ENCODE results near the gene EPHB1. TPM values are rescaled to one million over a fixed set of nuclear protein-coding genes. Genes with fewer than 3 reads are reported as not detected.

Gene EPHB1
- total RNA-seq, 3 donors from 2014 or later: 1.8 to 5.9 (median 3.4) TPM

DNA sequence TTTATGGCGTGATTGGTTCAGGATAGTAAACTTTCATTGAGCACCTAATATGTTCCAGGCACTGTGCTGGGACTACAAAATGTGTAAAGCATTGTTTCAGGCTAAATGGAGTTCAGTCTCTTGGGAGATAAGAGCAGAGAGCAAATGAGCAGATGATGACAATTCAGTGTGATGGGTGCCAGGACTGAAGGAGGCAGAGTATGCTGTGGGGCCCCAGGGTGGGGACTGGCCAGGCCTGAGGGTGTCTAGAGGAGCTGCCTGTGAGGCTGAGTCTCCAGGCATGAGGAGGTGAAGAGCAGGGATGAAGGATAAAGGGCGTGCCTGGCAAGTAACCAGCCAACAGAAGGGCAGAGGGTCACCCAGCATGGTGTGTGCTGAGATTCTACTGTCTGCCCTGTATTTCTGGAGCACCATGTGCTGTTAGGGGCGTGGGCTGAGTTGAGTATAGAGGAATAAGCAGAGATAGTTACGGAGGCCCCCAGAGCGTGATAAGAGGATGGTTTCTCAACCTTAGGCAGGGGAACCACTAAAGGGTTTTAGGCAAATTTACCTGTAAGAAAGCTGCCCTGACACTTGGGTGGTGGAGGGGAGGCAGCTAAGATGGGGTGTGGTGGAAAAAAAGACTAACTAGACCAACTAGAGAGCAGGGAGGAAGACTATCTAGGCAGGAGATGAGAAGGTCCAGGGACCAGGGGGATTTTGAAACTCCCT lies 38.5 kb downstream of the EPHB1 start:
- intact Hi-C loops (cut with DNase I; ENCODE audit: low total_unique reads): no loop called here
- Histone ChIP-seq H3K27me3 (no peaks in the 10 kb centered on the region), H3K9me3 (peaks cover 0 to under 1% of the 10 kb centered on the region in 2 donors), H3K36me3 (no peaks in the 10 kb centered on the region), H3K4me1 (no peaks in the 10 kb centered on the region), H3K4me3 (no peak overlapping the region), H3K27ac (no peak overlapping the region)
- TF ChIP-seq, protein P1, sequence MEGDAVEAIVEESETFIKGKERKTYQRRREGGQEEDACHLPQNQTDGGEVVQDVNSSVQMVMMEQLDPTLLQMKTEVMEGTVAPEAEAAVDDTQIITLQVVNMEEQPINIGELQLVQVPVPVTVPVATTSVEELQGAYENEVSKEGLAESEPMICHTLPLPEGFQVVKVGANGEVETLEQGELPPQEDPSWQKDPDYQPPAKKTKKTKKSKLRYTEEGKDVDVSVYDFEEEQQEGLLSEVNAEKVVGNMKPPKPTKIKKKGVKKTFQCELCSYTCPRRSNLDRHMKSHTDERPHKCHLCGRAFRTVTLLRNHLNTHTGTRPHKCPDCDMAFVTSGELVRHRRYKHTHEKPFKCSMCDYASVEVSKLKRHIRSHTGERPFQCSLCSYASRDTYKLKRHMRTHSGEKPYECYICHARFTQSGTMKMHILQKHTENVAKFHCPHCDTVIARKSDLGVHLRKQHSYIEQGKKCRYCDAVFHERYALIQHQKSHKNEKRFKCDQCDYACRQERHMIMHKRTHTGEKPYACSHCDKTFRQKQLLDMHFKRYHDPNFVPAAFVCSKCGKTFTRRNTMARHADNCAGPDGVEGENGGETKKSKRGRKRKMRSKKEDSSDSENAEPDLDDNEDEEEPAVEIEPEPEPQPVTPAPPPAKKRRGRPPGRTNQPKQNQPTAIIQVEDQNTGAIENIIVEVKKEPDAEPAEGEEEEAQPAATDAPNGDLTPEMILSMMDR (IDR thresholded peaks at IDR 0.05): no peak
- TF ChIP-seq POLR2AphosphoS5 (IDR thresholded peaks at IDR 0.05): no peak
- no peak for TF ChIP-seq POLR2A (IDR thresholded peaks at IDR 0.05)
- DNase-seq (ENCODE audit: low spot score in 2 of 2): no peak

DNA sequence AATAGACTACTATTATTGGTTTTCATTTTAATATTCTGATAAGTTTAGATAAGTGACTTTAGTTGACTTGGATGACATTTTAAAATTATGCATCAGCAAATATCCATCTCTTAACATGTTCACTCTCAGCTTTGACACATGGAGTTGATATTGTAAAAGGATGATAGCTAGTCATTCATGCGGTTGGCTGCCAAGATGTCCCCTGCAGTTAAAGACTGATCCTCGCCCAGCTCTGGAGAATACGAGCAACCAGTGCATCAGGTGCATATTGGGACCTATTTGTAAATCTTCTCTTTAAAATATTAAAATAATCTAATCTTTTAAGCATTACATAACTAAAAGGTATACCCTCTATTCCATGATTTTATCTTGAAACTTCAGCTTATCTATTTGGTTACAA lies 41.9 kb downstream of the EPHB1 start:
- H3K36me3 ChIP-seq: no peaks in the 10 kb centered on the region
- intact Hi-C loops (cut with DNase I; ENCODE audit: low total_unique reads): no loop called here
- DNase-seq (ENCODE audit: low spot score in 2 of 2): no peak
- no peak overlapping the region for H3K4me3 ChIP-seq
- H3K9me3 ChIP-seq: peaks cover 2 to 5% of the 10 kb centered on the region in 2 donors
- no peaks in the 10 kb centered on the region for H3K4me1 ChIP-seq
- no peak overlapping the region for H3K27ac ChIP-seq
- H3K27me3 ChIP-seq: no peaks in the 10 kb centered on the region
- TF ChIP-seq POLR2AphosphoS5 (IDR thresholded peaks at IDR 0.05) (no peak), POLR2A (IDR thresholded peaks at IDR 0.05) (no peak)
- TF ChIP-seq, protein P1 (IDR thresholded peaks at IDR 0.05): no peak

DNA sequence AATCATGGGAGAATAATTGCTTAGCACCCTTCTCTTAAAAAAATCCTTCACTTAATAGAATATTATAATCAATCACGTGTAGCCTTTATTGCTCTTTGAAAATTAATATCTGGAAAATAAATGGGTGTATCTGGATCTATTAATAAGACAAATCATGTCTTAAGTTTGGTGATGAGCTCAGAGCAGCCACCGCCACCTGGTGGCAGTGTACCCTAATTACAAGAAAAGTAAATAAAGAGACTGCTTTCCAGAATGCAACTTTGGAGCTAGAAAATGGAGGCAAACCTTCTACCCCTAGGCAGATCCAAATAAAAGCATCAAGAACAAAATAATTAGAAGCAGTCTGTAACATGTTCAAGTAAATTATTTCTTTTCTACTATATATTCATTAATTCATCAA lies 43.5 kb downstream of the EPHB1 start:
- Histone ChIP-seq H3K27ac (no peak overlapping the region), H3K36me3 (no peaks in the 10 kb centered on the region), H3K27me3 (no peaks in the 10 kb centered on the region), H3K4me3 (no peak overlapping the region), H3K4me1 (no peaks in the 10 kb centered on the region), H3K9me3 (peaks cover 12 to 19% of the 10 kb centered on the region in 2 donors)
- DNase-seq (ENCODE audit: low spot score in 2 of 2): no peak
- intact Hi-C loops (cut with DNase I; ENCODE audit: low total_unique reads): no loop called here
- TF ChIP-seq POLR2AphosphoS5 (IDR thresholded peaks at IDR 0.05): no peak

DNA sequence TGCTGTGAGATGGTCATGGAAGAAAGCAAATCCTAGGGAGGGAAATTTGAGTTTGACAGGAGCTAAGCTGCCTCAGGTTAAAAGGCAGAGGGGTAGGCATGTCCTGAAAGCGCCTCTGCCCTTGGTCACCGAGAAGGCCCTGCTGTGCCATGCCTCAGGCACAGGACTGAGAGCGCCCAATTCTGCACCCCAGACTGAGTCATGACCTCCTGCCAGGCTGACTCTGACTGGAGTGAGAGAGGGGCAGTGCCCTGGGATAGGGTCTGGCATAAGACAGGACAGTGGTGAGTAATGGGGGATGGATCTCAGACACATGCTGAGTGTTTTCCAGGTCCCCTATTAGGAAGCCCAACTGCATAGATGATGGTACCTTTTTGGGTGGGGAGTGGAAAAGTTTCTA lies 44.4 kb downstream of the EPHB1 start:
- intact Hi-C loops (cut with DNase I; ENCODE audit: low total_unique reads): no loop called here
- H3K4me3 ChIP-seq: no peak overlapping the region
- no peaks in the 10 kb centered on the region for H3K4me1 ChIP-seq
- no peak for TF ChIP-seq POLR2AphosphoS5 (IDR thresholded peaks at IDR 0.05)
- no peak for TF ChIP-seq POLR2A (IDR thresholded peaks at IDR 0.05)
- no peak overlapping the region for H3K27ac ChIP-seq
- H3K36me3 ChIP-seq: no peaks in the 10 kb centered on the region
- no peaks in the 10 kb centered on the region for H3K27me3 ChIP-seq
- DNase-seq (ENCODE audit: low spot score in 2 of 2): no peak
- peaks cover 12 to 25% of the 10 kb centered on the region in 2 donors for H3K9me3 ChIP-seq

DNA sequence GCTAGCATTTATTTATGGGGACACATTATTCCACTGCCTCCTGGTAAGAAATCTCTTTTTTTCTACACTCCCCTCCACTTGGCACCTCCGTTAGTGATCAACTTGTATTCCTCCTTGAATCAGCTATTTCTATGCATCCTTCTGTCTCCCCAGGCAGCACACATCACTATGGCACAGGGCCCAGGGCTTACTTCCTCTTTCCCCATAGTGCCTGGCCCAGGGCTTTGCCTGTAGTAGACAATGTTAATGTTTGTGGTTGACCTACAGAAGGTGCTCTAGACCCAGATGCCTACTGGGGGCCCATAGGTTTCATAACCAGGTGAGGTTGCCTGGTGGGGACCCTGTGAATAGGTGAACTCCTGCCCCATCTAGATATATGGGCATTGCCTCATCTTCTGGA lies 44.9 kb downstream of the EPHB1 start:
- DNase-seq (ENCODE audit: low spot score in 2 of 2): no peak
- Histone ChIP-seq H3K27me3 (no peaks in the 10 kb centered on the region), H3K4me1 (no peaks in the 10 kb centered on the region), H3K27ac (no peak overlapping the region), H3K36me3 (no peaks in the 10 kb centered on the region), H3K9me3 (peaks cover 12 to 25% of the 10 kb centered on the region in 2 donors), H3K4me3 (no peak overlapping the region)
- intact Hi-C loops (cut with DNase I; ENCODE audit: low total_unique reads): no loop called here
- TF ChIP-seq POLR2A (IDR thresholded peaks at IDR 0.05): no peak
- no peak for TF ChIP-seq POLR2AphosphoS5 (IDR thresholded peaks at IDR 0.05)
- TF ChIP-seq, protein P1 (IDR thresholded peaks at IDR 0.05): no peak

DNA sequence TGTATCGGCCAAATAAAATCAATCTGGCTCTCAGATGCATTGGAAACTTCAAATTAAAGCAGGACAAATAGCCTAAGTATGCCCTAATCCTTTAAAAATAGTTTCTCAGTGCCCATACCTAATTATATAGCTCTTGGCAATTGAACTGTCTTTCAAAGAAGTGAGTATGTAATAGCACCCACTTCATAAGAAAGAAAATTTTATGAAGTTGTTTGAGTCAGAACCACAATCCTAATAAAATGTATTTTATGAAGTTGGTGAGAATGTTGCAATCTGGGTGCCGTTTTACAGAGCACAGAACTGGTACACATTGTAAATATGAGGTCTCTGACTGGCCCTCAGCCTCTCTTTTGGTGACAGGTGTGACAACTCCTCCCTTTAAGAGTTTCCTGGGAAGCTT lies 45.4 kb downstream of the EPHB1 start:
- no peak overlapping the region for H3K27ac ChIP-seq
- H3K36me3 ChIP-seq: no peaks in the 10 kb centered on the region
- peaks cover 12 to 25% of the 10 kb centered on the region in 2 donors for H3K9me3 ChIP-seq
- no peak overlapping the region for H3K4me3 ChIP-seq
- no peak for DNase-seq (ENCODE audit: low spot score in 2 of 2)
- H3K27me3 ChIP-seq: no peaks in the 10 kb centered on the region
- TF ChIP-seq POLR2AphosphoS5 (IDR thresholded peaks at IDR 0.05) (no peak), POLR2A (IDR thresholded peaks at IDR 0.05) (no peak)
- TF ChIP-seq, protein P1 (IDR thresholded peaks at IDR 0.05): no peak
- no peaks in the 10 kb centered on the region for H3K4me1 ChIP-seq
- intact Hi-C loops (cut with DNase I; ENCODE audit: low total_unique reads): no loop called here
